ENCODE measurements around the gene GPC6.

GRCh38 chr13:94267581-94268366 is 1041.2 kb downstream of the GPC6 start:
- TF ChIP-seq EZH2 (IDR thresholded peaks at IDR 0.05; ENCODE audit: borderline replicate concordance) = no peak
- no peak for TF ChIP-seq CTCF (IDR thresholded peaks at IDR 0.05; ENCODE audit: poor library complexity)
